NCI-H748 (cell line): Measurements from ENCODE around the gene VEPH1.

Experiments
- DNase-seq: peaks from one replicate; lab custom pipeline; 2025; ENCODE audit not compliant: unreplicated experiment; lab: John Stamatoyannopoulos, UW

VEPH1 gene

GRCh38 chr3:157438194-157438730 lies 65.0 kb downstream of the VEPH1 start:
- DNase-seq, result peak; percentile 5

- DNase-seq, result peak; percentile 1
These were observed 66.5 kb downstream of the VEPH1 start, which contains the start of gene PTX3 for GRCh38 chr3:157436583-157437291. Gene PTX3, plus strand, starts transcription at chr3:157436850. Its CDS starts 84 bp downstream, at chr3:157436934.

DNA sequence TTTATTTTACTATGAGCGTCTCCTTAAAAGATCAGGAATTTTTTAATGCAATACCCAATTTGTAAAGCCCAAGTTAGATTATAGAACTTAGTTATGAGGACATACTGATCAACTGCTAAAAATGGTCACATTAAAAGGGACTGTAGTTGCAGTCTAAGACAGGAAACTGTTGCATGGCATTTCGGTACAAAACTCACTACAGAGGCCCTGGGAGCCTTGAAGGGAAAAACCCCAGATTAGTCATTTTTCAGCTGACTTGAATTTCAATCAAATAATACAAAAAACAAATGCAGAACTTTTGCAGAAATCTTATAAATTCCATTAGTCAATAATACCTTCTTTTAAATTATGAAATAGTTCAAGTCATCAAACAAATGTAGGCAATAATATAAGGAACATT lies 73.5 kb downstream of the VEPH1 start:
- no peak for DNase-seq

GRCh38 chr3:157428853-157429252 lies 74.4 kb downstream of the VEPH1 start:
- DNase-seq, result no peak

DNA sequence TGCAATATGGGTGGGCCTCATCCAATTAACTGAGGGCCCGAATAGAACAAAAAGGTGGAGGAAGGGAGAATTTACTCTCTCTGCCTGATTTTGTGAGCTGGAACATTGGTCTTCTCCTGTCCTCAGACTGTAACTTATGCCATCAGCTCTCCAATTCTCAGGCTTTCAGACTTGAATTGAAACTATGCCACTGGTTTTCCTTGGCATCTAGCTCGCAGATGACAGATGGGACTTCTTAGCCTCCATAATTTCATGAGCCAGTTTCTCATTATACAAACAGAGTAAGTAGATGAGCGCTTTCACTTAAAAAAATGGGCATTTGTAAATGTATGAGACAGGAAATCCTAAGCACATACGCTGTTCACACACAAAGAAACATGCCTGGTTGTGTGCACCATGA lies 75.3 kb downstream of the VEPH1 start:
- DNase-seq, result no peak

GRCh38 chr3:157423337-157423736 lies 79.9 kb downstream of the VEPH1 start:
- no peak for DNase-seq

- no peak for DNase-seq
These were observed 82.5 kb downstream of the VEPH1 start for GRCh38 chr3:157420606-157421130.

GRCh38 chr3:157418104-157418503 lies 85.1 kb downstream of the VEPH1 start:
- DNase-seq, result no peak

DNA sequence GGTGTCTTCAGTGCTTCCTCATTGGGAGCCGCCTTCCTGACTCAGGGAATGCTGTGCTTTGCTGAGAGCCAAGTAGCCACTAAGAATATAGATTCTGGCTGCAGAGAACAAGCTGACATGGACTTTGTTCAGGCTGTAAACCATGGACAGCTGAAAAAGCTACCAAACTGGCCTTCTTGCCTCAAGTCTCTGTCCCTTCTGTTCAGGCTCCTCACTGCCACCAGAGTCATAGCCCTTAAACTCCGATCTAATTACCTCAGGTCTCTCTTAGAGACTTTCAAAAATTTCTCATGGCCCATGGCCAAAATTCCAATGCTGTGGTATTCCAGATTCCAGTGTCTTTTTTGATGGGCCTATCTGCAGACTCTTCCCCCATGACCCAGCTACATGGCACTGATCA lies 86.0 kb downstream of the VEPH1 start:
- DNase-seq, result no peak

- DNase-seq, result no peak
These were observed 86.7 kb downstream of the VEPH1 start for GRCh38 chr3:157416347-157417087.

GRCh38 chr3:157414861-157415260 lies 88.4 kb downstream of the VEPH1 start:
- DNase-seq, result no peak

GRCh38 chr3:157412323-157412855 lies 90.8 kb downstream of the VEPH1 start:
- no peak for DNase-seq

- peak; percentile 31 for DNase-seq
These were observed 92.3 kb downstream of the VEPH1 start for GRCh38 chr3:157410945-157411344.

DNA sequence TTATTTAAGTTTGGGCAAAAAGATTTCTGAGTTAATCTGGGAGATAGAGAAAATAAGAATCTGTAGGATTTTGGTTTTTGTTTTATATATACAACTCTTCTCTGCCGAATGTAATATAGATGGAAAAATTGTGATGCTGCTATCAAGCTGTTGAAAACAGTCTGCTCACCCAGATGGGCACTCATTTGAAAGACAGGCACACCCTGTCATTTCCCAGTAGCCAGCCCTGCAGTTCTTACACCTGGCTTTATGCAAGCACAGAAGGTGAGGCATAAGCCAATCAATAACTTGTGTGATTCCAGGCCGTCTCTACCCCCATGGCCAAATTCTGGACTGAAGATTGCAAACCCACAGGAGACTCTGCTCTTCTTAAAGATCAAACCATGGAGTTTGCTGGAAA lies 93.7 kb downstream of the VEPH1 start:
- peak; percentile 3 for DNase-seq

- DNase-seq, result no peak
These were observed 94.6 kb downstream of the VEPH1 start for GRCh38 chr3:157408499-157409149.

DNA sequence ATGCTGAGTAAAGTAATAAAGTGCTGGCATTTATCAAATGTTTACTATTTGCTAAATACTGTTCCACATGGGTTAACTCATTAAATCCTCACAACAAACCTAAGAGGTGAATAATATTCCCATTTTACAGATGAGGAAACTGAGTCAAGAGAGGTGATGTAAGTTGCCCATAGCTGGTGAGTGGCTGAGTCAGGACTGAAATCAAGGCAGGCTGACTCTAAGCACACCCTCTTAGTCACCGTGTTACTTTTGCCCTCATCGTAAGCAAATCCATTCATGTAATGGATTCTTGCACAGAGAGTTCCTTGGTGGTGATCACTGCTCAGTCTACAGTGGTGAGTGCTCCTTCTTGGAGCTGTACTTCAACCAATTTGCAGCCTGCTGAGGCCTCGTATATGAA lies 95.4 kb downstream of the VEPH1 start:
- DNase-seq, result no peak

DNA sequence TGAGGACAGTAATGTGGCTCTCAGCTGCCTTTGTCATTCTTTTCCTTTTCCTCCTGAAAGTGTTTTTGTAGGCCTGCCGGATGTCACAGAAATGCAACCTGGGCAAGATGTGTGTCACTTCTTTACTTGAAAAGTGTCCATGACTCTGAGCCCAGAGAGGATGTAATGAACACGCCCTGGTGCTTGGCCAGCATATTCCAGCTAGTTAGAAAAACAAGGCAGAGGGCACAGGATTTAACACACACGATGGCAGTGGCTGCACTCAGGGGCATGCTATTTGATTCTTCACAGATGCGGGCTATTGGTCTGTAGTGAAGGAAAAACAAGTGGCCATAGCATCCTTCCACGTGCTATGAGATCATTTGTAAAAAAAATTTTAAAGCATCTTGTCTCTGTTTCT lies 96.8 kb downstream of the VEPH1 start:
- no peak for DNase-seq

DNA sequence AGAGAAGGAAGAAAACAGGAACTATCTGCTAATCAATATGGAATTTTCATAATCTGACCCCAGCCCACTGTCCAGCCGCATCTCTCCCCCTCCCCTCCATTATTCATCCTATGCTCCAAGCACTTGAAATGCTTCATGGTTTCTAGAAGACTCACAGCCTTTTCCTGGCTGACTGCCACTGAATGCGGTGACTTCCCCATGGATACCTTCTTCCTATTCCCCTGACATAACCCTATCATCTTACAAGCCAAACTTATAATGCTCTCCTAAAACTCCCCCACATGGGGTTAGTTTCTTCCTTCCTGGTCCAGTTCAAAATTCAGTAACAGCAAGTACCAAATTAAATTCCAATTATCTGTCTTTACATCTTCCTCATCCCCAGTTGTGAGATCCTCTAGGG lies 97.8 kb downstream of the VEPH1 start:
- no peak for DNase-seq

DNA sequence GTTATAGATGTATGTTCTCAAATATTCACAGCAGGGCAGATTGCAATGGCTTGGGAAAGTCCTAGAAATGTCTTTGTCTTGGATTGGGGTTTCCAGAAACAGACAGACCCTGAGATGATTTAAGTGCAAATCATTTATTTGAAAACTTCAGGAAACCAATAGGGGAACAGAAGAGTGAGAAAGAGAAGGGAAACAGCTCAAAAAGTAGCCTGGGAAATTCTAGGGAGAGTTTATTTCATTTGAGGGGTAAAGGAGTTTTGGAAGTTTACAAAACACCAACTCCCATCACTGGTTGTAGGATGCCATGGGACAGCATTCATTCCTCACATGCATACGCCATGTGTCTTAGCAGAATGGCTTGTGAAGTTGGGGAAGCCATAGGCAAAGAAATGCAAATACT lies 98.8 kb downstream of the VEPH1 start:
- no peak for DNase-seq

- DNase-seq, result no peak
These were observed 104.6 kb downstream of the VEPH1 start for GRCh38 chr3:157398598-157398997.

DNA sequence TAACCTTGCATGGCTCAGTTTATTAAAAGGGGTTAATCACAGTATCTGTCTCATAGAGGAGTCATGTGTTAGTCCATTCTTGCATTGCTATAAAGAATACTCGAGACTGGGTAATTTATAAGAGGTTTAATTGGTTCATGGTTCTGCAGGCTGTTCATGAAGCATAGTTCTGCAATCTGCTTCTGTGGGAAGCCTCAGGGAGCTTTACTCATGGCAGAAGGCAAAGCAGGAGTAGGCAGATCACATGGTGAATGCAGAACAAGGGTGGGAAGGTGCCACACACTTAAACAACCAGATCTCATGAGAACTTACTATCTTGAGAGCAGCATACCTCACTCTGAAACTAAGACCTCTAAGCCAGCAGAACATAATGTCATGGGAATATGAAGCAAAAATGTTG lies 108.8 kb downstream of the VEPH1 start:
- no peak for DNase-seq
